ENCODE data around the gene HS1BP3.

The HS1BP3 gene

DNA sequence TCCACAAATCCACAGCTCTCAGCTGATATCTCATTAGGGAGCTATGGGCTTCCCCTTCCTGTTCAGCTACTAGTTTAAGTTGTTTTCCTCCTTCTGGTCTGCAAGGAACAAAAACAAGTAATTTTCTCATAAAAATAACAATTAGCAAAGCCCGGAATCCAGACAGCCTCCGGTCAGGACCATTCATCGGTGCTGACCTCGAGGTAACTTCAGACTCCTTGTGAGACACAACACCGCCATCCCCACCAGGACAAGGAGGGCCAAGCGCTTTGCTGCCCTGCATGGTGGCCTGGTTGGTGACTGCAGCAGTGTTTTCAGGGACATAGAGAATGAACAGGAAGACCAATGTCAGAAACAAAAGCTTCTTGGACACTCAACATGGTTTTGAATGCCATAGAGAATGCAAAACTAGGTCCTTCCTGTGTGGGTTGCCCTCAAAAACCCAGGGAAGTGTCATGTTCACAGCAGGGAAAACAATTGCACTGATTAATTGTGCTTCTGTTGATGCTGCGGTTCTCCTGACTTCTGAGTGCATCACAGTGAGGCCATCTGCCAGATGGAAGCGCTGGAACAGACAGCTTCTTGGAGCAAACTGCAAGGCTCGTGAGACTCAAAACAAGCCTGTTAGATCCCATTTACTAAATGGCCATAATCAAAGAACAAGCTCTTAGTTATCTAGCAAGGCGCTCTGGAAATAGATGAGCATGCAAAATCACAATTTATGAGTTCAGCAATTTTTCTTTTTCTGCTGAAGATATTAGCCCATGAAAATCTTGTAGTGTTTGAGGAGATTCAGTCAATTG lies 77.1 kb downstream of the HS1BP3 start:
- DNase-seq (ENCODE audit: low read depth in 2 of 2), result no peak

DNA sequence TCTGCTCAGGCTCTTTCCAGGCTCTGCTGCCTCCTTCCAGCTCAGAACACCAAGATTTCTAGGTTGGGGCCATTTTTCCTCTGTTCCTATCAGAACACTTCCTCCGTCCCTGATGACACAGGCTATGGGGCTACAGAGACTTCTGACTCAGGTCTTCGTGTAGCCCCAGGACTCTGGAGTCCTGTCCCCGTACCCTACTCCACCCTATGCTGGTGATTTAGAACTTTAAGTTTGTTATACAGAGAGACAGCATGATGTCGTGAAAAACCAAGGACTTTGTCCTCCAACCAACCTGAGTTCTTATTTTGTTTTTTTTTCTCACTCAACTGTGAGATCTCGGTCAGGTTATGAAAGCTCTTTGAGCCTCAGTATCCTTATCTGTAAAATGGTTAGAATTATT lies 78.7 kb downstream of the HS1BP3 start:
- no peak for DNase-seq (ENCODE audit: low read depth in 2 of 2)

DNA sequence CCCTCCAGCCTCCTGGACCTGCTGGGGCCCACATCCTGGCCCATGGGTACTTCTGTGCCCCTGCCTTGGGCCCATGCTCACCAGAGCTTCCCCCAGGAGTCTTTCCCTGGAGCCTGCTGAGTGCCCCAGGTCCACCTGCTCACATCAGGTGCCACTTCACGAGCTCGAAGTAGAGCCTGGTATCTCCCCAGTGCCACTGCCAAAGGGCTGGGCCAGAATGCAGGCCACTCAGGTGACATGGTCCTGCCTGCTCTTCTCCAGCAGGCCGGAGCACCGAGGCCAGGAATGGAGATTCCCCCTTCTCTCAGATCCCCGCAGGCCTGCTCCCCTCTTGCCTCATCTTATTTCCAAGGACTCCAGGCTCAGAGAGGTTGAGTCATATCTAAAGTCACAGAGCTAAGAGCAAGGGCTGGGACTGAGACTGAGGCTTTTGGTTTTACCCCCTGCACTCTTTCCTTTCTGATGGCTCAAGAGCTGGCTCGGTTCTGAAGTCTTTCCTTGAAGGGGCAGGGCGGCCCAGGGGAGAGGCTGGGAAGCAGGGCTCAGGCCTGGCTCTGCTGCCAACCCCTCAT lies 79.2 kb downstream of the HS1BP3 start:
- DNase-seq (ENCODE audit: low read depth in 2 of 2), result no peak

DNA sequence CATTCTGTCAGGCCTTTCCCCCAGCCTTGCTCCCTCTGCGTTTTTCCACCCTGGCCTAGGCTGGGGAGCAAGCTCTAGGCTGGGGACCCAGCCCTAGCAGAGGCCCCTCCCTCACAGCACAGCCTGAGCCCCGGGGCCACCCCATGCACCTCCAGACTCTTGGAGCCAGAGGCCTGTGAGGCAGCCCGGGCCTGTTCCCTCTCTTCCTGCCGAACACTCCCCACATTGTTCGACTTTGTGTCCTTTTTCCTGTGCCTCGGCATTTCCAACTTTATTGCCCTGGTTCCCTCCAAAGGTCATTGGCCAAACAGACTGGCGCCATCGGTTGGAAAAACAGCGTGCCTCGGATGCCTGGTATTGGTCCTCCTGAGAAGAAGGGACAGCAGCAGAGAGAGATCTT lies 79.7 kb downstream of the HS1BP3 start:
- no peak for DNase-seq (ENCODE audit: low read depth in 2 of 2)

DNA sequence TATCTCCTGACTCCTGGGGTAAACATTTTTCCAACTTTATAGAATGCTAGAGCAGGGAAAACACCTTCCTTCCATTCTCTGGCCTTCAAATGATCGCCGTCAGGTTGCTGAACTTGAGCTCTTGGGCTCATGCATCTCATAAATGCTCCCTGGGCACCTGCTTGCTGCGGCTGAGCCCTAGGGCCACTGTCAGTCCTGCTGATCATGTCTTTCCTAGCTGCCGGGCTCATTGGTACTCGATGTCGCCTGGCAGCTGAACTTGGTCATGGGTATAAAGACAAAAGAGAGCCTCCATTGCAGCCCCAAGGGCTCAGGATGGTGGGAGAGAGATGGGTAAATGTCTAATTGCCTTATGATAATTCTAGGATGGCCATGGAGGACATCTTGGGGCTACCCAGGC lies 80.6 kb downstream of the HS1BP3 start:
- DNase-seq (ENCODE audit: low read depth in 2 of 2), result no peak

DNA sequence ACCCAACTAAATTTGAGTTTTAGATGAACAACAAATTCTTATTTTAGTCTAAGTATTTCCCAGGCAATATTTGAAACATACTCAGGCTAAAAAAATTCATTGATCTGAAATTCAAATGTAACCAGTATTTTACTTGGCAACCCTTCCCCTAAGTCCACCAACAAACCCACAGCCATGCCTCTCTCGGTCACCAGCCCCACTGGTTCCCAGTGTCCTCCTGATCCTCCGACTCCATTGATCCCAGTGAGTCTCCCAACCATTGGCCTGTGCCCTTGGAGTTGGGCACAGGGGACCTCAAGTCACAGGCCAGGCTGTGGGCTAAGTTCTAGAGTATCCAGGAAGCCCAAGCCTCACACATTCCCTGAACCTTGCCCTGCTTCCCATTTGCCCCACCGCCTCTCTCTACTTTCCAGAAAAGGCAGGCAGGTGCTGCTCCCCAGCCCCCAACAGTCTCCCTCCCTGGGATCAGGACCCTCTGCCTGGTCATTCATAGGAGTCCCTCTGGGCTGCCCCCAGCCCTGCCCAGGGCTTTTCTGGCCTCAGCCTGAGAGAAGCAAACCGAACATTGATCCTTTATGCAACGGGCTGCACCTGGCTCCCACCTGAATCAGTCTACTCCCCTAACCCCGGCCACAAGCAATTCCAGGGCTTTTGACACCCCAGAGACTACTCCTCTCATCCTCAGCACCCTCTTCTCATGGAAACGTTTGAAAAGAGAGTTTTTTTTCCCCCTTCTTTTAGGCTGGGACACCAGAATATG lies 81.3 kb downstream of the HS1BP3 start:
- no peak for DNase-seq (ENCODE audit: low read depth in 2 of 2)

DNA sequence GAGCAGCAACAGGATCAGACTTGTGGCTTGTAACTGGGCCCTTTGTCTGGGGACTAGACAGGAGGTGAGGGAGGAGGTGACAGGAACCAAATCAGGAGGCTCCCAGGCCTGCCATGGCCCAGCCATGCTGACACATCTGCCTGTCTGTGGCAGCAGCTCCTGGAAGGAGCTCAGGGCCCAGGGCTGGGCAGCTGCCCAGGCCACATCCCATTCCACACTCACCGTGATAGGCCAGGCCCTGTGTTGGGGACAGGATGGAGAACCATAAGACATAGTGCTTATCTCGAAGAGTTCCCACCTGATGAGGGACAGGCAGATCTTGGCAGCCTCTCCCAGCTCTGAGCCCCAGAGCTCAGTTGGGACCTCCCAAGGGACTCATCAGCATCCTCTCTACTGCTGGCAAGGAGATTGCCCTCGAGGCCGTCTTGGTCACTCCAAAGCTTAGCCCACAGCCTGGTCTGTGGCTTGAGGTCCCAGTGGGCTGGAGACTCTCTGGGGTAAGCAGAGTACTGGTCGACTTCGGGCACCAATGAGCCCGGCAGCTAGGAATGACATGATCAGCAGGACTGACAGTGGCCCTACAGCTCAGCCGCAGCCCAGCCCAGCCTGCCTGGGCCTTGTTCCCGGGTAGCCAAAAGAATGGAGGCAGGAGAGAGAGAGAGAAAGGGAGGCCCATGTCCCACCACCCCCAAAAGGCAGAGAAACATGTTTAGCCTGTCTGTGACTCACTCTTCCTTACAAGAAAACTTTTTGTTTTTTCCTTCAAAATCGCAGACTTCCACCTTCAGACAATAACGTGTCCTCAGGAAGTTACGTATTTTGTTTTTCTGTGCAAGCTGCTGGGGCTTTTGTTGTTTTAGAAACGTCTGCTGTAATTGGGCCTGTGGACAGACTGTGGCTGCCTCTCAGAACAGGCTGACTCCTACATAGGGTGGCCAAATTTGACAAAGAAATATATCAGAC lies 82.1 kb downstream of the HS1BP3 start:
- no peak for DNase-seq (ENCODE audit: low read depth in 2 of 2)

DNA sequence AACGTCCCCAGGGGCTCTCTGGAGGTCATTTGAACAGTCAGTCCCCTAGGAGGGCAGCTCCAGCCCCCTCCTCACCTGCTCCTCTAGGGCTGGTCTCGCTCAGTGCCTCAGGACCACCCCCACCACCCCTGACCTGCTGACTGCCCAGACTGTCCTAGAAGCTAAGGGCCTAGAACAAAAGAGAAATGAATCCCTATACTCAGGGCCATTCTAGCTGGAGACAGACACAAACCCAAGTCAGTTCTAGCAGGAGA lies 83.0 kb downstream of the HS1BP3 start:
- no peak for DNase-seq (ENCODE audit: low read depth in 2 of 2)

Measured in stimulated activated CD4-positive, alpha-beta T cell treated with anti-CD3 and anti-CD28 coated beads, Interleukin-1b, Interleukin-23, amount 100 ng/mL, for 1 hour (primary cell).